Breast epithelium (tissue), 3 donors: ENCODE measurements around the gene TPCN2.

Source experiments
- POLR2AphosphoS5 ChIP-seq, 3 donors: sonication (generic); formaldehyde crosslinking; IDR thresholded peaks; one replicate each; pipeline ENCODE4 v1.6.1; 2017; ENCODE audit warnings: antibody characterized with exemption in 3 of 3
- TF ChIP-seq, protein P1 (sequence below), 3 donors: fragments of 450-650 bp; IDR thresholded peaks; one replicate each; pipeline ENCODE4 v1.5.1; 2016 to 2017; ENCODE audit warnings: antibody characterized with exemption in 3 of 3, mild to moderate bottlenecking in 3 of 3, moderate library complexity in 3 of 3

DNA sequence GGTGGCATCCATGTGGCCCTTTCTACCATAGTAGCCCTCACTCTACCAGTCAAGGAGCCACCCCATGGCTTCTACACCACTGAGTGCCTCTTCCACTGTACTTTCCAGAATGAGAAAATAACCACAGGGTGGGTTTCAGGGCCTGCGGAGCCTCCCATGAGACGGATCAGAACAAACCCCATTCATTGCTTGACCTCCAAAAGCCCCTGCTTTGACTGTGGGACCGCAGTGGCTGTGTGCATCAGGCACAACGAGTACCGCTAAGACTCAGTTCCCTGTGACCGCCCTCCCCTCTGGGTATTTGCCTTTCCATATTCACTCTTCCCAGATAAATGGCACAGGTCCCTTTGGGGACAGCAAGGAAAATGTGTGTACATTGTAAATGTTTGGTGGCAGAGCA, 24.2 kb upstream of the TPCN2 start:
- TF ChIP-seq POLR2AphosphoS5 (IDR thresholded peaks at IDR 0.05): no peak
- TF ChIP-seq, protein P1, sequence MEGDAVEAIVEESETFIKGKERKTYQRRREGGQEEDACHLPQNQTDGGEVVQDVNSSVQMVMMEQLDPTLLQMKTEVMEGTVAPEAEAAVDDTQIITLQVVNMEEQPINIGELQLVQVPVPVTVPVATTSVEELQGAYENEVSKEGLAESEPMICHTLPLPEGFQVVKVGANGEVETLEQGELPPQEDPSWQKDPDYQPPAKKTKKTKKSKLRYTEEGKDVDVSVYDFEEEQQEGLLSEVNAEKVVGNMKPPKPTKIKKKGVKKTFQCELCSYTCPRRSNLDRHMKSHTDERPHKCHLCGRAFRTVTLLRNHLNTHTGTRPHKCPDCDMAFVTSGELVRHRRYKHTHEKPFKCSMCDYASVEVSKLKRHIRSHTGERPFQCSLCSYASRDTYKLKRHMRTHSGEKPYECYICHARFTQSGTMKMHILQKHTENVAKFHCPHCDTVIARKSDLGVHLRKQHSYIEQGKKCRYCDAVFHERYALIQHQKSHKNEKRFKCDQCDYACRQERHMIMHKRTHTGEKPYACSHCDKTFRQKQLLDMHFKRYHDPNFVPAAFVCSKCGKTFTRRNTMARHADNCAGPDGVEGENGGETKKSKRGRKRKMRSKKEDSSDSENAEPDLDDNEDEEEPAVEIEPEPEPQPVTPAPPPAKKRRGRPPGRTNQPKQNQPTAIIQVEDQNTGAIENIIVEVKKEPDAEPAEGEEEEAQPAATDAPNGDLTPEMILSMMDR (IDR thresholded peaks at IDR 0.05): no peak
